GM18505 (cell line): ENCODE data around the gene CEP170B.
"Not testable (repeated sequence)": the region's sequence is repeated elsewhere in the genome, so short reads cannot be mapped to it uniquely, and the experiment has no call there.

Source experiments
- ATAC-seq: cut with Tn5 transposase; IDR thresholded peaks from one replicate; pipeline ENCODE4 v1.9.1; 2021; ENCODE audit not compliant: unreplicated experiment
- POLR2A ChIP-seq: IDR thresholded peaks from 4 replicates; pipeline ENCODE4 v1.6.1; 2011; ENCODE audit warnings: borderline replicate concordance; ENCODE audit not compliant: insufficient read depth, insufficient read length; ENCODE audit errors: extremely low read depth

CEP170B gene

DNA sequence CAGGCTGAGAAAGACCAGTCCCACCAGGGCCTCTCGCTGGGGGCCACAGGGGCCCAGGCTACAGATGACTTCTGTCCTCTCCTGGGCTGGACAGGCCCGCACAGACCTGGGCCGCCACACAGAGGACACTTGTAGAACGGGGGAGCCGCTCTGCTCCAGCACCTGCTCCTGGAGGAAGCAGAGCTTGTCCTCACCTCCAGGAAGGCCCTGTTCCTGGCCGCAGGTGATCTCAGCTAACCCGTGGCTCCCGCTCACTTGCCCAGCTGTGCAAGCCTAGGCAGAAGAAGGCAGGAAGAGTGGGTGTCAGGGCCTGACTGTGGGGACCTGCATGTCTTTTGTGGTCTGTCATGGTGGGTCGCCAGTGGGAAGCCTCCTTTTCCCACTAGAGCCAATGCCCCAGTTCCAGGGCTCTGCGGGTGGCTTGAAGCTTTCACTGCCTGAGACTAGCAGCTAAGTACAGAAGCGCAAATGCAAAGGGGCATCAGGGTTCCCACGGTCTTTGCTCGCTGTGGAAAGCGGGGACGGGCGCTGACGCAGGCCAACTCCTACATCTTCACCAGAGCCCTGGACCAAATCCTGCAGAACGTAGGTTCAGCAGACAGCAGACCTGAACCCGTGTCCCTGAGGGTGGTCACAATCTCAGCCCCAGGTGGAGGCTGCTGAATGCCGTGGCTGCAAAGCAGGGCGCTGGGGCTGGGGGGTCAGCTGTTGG, 8.8 kb upstream of the CEP170B start:
- TF ChIP-seq POLR2A, result no peak
- ATAC-seq, result no peak

DNA sequence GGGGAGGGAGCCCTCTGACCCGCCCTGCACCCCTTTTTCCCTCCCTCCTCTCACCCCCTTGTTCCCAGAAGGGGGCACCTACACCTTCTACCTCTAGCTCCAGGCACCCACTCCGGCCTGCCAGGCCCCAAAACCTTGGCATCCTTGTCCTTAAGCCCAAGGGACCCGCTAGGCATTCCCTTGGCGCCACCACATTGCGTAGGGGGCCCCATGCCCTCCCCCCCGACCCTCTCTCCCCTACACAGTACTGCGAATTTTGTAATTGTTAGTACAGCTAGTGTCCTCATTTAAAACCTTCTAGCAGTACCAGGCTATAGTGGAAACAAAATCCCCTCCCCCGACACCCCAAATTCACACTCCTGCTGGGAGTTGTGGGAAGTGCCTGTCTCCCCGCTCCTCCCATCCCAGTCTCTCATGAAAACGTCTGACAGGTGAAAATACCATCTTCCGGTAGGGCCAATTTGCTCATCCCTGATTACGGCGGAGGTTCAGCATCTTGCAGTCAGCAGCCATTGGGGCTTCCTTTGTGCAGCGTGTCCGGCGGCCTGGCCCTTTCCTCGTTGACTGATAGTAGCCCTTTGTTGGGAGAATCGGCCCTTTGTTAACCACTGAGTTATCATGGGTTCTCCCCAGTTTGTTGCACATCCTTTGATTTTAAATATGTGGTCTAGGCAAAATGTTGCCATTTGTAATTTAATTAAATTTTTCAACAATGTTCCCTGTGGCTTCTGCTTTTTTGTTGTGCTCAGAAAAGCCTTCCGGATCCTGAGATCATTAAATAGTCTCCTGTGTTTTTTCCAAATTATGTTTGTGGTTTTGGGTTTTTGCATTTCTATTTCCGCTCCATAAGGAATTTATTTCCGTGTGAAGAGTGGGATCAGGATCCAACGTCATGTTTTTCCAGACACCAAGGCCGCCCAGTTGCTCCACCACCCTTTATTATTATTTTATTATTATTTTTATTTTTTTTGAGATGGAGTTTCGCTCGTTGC, 7.9 kb upstream of the CEP170B start:
- no peak for TF ChIP-seq POLR2A
- no peak for ATAC-seq

DNA sequence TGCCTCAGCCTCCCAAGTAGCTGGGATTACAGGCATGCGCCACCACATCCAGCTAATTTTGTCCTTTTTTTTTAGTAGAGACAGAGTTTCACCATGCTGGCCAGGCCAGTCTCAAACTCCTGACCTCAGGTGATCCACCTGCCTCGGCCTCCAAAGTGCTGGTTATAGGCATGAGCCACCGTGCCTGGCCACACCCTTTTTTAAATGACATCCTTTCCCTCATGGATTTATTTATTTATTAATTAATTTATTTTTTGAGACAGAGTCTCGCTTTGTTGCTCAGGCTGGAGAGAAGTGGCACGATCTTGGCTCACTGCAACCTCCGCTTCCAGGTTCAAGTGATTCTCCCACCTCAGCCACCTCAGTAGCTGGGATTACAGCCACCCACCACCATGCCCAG, 7.1 kb upstream of the CEP170B start:
- ATAC-seq, result not testable (repeated sequence)

DNA sequence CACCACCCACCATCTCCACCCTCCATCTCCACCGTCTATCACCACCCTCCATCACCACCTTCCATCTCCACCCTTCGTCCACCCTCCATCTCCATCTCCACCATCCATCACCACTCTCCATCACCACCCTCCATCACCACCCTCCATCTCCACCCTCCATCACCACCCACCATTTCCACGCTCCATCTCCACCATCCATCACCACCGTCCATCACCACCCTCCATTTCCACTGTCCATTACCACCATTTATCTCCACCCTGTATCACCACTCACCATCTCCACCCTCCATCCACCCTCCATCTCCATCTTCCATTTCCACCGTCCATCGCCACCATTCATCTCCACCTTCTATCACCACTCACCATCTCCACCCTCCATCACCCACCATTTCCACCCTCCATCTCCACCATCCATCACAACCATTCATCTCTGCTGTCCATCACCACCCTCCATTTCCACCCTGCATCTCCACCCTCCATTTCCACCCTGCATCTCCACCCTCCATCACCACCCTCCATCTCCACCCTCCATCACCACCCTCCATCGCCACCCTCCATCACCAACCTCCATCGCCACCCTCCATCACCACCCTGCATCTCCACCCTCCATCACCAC, 6.1 kb upstream of the CEP170B start:
- TF ChIP-seq POLR2A, result no peak
- no peak for ATAC-seq

DNA sequence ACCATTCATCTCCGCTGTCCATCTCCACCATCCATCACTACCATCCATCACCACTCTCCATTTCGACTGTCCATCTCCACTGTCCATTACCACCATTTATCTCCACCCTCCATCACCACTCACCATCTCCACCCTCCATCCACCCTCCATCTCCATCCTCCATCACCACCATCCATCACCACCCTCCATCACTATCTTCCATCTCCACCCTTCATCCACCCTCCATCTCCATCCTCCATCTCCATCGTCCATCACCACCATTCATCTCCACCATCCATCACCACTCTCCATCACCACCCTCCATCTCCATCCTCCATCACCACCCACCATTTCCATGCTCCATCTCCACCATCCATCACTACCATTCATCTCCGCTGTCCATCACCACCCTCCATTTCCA, 5.2 kb upstream of the CEP170B start:
- no peak for TF ChIP-seq POLR2A
- no peak for ATAC-seq

DNA sequence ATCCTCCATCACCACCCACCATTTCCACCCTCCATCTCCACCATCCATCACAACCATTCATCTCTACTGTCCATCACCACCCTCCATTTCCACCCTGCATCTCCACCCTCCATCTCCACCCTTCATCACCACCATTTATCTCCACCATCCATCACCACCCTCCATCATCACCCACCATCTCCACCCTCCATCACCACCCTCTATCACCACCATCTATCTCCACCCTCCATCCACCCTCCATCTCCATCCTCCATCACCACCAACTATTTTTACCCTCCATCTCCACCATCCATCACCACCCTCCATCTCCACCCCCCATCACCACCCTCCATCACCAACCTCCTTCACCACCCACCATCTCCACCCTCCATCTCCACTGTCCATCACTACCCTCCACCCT, 4.7 kb upstream of the CEP170B start:
- TF ChIP-seq POLR2A, result no peak

DNA sequence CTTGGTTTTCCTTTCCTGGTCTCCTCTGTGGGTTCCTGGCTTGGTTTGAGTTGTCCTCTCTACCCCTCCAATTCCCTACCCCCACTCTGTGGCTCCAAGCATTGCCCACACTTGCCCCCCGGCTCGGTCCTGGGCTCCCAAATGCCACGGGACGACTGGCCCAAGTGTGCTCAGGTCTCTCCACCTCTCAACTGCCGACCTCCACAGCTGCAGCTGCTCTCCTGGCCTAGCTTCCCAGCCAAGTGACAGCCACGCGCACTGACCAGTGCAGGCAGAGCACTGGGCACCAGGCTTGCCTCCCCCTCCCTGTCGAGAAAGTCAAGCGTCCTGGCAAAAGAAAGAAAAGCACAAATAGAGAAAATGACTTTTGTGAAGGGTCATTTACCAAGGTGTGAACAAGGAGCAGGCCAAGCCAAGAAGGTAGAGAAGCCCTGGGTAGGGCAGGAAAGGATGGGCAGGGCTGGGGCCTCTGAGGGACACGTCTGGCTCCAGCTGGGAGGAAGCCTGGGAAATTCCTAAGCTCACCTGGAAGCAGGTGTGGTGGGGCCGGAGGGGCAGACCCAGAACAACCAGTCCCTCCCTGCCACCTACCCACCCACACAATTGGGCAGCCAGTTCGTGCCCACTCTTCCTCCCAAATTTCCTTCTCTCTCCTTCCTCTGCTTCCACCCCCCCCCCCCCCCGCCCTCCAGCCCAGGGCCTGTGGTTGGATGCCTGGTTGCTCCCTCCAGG, 1.8 kb upstream of the CEP170B start:
- TF ChIP-seq POLR2A, result no peak

More for the DNA sequence above, 4.7 kb upstream of the CEP170B start:
- no peak for ATAC-seq

DNA sequence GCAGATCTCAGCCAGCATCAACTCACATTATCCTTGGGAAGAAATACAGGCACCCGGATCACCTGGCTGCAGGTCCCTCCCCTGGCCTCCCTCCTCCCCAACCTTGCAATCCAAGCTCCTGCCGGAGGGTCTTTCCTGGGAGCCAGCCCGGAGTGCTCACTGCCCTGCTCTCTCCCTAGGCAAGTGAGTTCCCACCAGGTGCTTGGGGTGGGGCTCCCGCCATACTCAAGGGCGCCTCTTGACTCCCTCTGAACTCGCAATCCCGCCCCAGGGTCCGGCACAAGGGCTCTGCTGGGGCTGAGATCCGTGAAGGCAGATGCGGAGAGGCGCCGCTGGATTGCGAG, 1.2 kb upstream of the CEP170B start:
- no peak for ATAC-seq

More for the DNA sequence above, 1.8 kb upstream of the CEP170B start:
- no peak for ATAC-seq

DNA sequence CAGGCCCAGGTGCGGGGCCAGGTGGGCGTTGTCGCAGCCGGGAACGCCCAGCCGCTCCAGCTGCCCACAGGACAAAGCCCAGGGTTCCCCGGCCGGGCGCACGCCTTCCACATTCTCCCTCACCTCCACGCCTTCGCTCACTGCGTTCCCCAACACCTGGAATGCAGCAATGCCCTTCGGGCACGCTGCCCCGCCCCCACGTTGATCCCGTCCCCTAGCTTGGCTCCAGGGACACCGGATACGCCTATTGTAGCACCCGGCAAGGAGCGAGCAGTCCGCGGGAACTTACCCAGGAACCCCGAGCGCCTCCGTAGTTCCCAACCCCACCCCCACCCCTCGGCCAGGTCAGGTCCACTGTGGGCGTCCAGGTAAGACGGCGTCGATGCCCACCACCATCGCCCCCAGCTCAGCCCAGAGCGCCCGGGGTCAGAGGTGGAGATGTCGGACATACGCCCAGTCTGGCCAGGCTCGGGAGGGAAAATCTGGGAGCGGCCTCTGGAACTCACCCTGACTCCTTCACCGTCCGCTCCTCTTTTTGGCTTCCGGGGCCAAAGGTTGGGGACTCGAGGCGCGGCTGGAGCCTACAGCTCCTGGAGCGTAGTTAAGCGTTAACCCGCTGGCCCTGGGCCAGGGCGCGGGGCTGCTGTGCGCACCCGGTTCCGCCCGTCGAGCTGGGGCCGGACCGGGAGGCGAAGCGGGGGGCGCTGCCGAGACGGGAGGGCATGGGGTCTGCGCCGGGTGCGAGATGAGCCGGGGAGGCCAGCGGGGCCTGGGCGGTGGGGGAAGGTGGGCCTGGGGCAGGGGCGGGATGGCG, 594 bp upstream of the CEP170B start:
- no peak for ATAC-seq
- no peak for TF ChIP-seq POLR2A

More for the DNA sequence above, 1.2 kb upstream of the CEP170B start:
- no peak for TF ChIP-seq POLR2A

DNA sequence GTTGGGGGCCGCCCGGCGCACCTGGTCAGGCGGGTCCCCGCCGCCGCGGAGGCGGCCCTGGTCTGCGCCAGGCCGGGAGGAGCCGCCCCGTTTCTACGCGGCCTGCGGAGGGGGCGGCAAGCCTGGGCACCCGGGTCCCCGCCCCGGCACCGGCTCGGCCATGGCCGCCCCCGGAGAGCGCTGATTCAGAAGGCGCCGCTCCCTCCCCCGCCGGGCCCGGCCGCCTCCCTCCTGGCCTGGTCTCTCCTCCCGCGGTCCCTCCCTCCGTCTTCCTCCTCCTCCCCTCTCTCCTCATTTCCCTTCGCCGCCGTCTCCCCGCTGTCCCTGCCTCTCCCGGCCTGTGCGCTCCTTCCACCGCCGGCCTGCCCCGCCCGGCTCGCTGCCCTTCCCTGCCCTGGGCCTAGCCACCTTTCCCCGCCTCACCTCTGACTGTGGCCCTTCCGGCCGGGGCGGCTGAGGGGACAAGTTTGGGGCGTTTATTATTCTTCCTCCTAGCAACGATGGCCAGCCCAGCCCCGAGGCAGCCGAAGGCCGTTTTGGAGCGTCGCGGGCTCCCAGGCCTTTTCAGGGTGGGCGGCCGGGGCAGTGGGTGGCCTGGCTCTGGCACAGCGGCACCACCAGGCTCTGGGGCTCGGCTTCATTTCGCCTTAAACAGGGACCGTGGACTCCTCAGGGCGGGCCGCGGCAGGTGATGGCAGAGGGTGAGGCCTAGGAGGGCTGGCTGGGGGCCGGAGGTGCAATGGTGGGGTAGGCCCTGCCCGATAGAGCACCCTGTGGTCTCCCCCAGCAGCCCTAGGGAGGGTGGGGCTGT, 768 bp downstream of the CEP170B start:
- ATAC-seq, result no peak
- TF ChIP-seq POLR2A, result no peak

DNA sequence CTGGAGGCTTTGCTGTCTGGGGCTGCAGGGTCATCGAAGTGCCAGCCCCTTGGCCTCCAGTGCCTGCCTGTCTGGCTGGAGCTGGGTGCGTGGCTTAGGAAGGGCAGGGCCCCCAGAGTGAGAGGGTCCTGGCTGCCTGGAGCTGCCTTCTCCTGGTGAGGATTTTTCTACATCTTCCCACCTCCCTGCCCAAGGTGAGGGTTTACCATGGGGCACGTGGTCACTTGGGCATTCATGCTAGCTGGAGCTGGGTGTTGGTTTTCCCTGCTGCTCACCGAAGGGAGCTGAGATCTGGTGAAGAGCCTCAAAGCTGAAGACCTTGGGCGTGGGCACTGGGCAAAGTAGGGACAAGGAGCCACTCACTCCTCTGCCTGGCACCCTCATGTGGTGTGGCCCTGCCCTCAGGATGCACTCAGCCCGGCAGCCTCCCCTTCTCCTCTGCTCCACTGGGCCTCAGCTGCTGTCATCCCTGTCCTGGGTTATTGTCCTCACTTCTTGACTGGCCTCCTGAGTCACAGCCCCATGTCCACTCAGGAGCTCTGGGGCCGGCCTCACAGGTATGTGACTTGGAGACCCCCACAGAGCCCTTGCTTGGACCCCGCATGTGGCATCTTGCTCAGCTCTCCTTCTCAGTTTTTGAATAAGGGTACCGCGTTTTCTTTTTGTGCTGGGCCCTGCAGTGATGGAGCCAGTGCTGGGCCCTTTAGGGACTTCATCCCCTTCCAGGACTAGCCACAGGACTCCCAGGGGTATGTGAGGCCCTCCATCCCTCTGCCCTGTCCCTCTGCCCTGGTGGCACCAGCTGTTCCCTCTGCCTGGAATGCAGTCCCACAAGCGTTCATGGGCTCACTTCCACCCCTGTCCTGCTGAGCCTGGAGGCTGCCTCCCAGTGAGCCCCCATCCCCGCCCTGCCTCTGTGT, 1.6 kb downstream of the CEP170B start:
- no peak for ATAC-seq
- no peak for TF ChIP-seq POLR2A
